ENCODE results near the gene ZBTB43. TPM values are rescaled to one million over a fixed set of nuclear protein-coding genes. Genes with fewer than 3 reads are reported as not detected.

ZBTB43 gene
- total and polyA plus RNA-seq, 11 donors, result 10.7 to 42.8 (median 33.7) TPM

DNA sequence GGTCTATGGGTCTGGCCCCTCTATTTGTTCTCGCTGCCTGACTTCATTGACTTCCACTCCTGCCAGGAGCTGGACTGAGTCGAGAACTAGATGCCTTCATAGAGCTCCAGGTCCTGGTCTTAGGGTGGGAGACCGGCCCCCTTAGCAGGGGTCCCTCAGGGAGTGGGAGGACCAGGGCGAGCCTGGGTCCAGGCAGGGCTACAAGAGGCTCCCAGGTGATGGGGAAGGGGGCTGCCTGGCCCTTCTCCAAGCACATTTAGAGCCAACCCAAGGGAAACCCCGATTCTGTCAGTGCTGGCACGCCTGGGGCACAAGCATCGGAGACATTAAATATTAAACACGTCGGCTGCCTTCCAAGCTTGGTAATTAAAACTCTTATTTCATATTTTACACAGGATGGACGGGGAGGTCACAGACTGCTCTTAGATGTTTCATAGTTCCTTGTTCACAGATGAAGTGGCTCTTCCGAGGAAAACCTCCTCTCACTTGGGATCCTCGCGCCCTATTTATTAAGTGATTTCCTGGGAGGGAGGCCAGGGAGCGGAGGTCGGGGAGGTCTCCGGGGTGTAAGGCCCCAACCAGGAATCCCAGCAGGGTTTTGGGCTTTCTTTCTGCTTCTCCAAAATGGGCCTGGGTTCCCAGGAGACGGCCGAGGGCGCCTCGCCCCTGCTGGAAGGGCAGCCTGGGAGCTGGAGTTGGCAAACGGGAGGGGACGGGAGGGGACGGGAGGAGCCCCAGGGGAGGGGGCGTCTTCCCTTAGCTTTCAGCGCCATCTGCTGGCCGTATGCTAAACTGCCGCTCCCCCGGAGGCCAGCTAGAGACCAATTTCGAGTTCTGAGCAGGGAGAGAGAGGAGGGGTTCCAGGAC, 23.4 kb upstream of the ZBTB43 start:
- Histone ChIP-seq H3K36me3 (no peaks in the 10 kb centered on the region), H3K27me3 (peaks cover 0 to 34% (median 3%) of the 10 kb centered on the region in 9 donors), H3K4me1 (peaks cover 0 to 17% (median 5%) of the 10 kb centered on the region in 12 donors), H3K9me3 (no peaks in the 10 kb centered on the region), H3K27ac (no peak overlapping the region), H3K4me3 (peak overlapping the region in 3 of 12 donors; percentile 4 to 26 (median 9))
- TF ChIP-seq POLR2A (IDR thresholded peaks at IDR 0.05), result no peak
- TF ChIP-seq, protein P1, sequence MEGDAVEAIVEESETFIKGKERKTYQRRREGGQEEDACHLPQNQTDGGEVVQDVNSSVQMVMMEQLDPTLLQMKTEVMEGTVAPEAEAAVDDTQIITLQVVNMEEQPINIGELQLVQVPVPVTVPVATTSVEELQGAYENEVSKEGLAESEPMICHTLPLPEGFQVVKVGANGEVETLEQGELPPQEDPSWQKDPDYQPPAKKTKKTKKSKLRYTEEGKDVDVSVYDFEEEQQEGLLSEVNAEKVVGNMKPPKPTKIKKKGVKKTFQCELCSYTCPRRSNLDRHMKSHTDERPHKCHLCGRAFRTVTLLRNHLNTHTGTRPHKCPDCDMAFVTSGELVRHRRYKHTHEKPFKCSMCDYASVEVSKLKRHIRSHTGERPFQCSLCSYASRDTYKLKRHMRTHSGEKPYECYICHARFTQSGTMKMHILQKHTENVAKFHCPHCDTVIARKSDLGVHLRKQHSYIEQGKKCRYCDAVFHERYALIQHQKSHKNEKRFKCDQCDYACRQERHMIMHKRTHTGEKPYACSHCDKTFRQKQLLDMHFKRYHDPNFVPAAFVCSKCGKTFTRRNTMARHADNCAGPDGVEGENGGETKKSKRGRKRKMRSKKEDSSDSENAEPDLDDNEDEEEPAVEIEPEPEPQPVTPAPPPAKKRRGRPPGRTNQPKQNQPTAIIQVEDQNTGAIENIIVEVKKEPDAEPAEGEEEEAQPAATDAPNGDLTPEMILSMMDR (IDR thresholded peaks at IDR 0.05), result peak; percentile 89 to 98 (median 95)
- 29 to 35% (median 33%) methylated on average over 19 to 29 of the region's 29 CpGs for WGBS, 4 donors
- peak; percentile 79 to 86 (median 81) for ATAC-seq
- DNase-seq, result peak; percentile 77 to 89 (median 79)
- intact Hi-C loops (cut with DNase I), result loop anchor here (1.0 to 10.0 kb wide), 11 partner anchors 75 to 284 kb away; partner anchors contain the start of gene LMX1B (in 6 of the 10)

DNA sequence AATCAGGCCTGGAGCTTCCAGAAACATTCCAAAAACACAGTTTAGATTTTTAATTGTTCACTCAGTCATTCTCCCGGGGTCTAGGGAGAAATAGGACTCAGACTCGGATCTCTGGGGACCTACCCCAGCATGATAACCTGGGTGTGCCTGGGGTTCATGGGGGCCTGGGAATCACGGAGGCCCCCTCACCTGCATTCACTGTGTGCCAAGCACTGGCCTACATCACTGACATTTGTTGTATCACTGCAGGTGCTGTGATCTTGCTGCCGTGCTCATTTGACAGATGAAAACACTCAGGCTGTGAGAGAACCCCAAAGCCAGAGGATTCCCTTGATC, 22.8 kb upstream of the ZBTB43 start:
- peaks cover 0 to 17% (median 5%) of the 10 kb centered on the region in 12 donors for H3K4me1 ChIP-seq
- intact Hi-C loops (cut with DNase I), result loop anchor here in 9 of 10 donors (2.0 to 10.0 kb wide), 6 partner anchors 77 to 285 kb away; partner anchors contain the start of gene LMX1B (in 6 of the 9)
- DNase-seq (no peak), ATAC-seq (no peak)
- H3K27ac ChIP-seq, result no peak overlapping the region
- no peaks in the 10 kb centered on the region for H3K36me3 ChIP-seq
- H3K27me3 ChIP-seq, result peaks cover 0 to 30% (median 3%) of the 10 kb centered on the region in 9 donors
- H3K4me3 ChIP-seq, result no peak overlapping the region
- H3K9me3 ChIP-seq, result no peaks in the 10 kb centered on the region
- WGBS, 4 donors, result 42 to 50% (median 45%) methylated on average over 4 of the region's 4 CpGs
- TF ChIP-seq, protein P1 (IDR thresholded peaks at IDR 0.05), result peak in 2 of 12 donors; percentile 27 to 30
- no peak for TF ChIP-seq POLR2A (IDR thresholded peaks at IDR 0.05)

DNA sequence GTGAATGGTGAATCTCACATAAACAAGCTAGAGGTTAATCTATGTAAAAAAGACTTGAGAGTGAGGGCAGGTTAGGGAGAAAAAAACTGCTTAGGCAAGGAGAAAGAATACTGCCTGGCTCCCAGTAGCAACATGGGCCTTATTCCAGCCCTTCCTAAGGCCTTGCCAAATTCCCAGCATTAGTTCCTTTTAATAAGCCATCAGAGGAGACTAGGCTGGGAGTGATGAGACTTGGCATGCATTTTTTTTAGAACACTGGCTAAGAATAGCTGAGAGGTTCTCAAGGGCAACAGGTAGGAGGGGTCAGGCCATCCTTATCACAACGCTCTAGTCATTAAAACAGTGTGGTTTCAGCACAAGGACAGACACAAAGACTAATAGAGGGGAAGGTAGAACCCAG, 20.9 kb upstream of the ZBTB43 start:
- peak in 1 of 5 donors; percentile 45 for DNase-seq
- intact Hi-C loops (cut with DNase I), result loop anchor here in 9 of 10 donors (2.0 to 10.0 kb wide), 6 partner anchors 79 to 287 kb away; partner anchors contain the start of gene LMX1B (in 6 of the 9)

More for the DNA sequence above, 20.9 kb upstream of the ZBTB43 start:
- Histone ChIP-seq H3K27me3 (peaks cover 0 to 16% (median 0%) of the 10 kb centered on the region in 9 donors), H3K4me1 (peaks cover 0 to 28% (median 9%) of the 10 kb centered on the region in 12 donors), H3K36me3 (no peaks in the 10 kb centered on the region), H3K4me3 (no peak overlapping the region), H3K27ac (peak overlapping the region in 9 of 12 donors; percentile 39 to 58 (median 49)), H3K9me3 (no peaks in the 10 kb centered on the region)
- peak; percentile 57 to 85 (median 76) for ATAC-seq
- WGBS, 4 donors, result 36 to 47% (median 42%) methylated on average over 1 of the region's 1 CpG
- no peak for TF ChIP-seq POLR2A (IDR thresholded peaks at IDR 0.05)
- TF ChIP-seq, protein P1 (IDR thresholded peaks at IDR 0.05), result no peak
